Measurements from ENCODE around the gene MAML2.

Gene MAML2

GRCh38 chr11:96260532-96260931 is 82.5 kb downstream of the MAML2 start:
- no peak overlapping the region for H3K4me3 ChIP-seq (ENCODE audit: low read length)
- no peaks in the 10 kb centered on the region for H3K4me1 ChIP-seq (ENCODE audit: insufficient read depth, low read length)
- no peaks in the 10 kb centered on the region for H3K9me3 ChIP-seq (ENCODE audit: low read length)
- H3K27me3 ChIP-seq (ENCODE audit: insufficient read depth, low read length), result no peaks in the 10 kb centered on the region
- no peaks in the 10 kb centered on the region for H3K36me3 ChIP-seq (ENCODE audit: insufficient read depth, low read length)
- no peak overlapping the region for H2AFZ ChIP-seq (ENCODE audit: low read depth, low read length)

- H3K4me1 ChIP-seq (ENCODE audit: insufficient read depth, low read length), result no peaks in the 10 kb centered on the region
- H2AFZ ChIP-seq (ENCODE audit: low read depth, low read length), result no peak overlapping the region
- H3K36me3 ChIP-seq (ENCODE audit: insufficient read depth, low read length), result no peaks in the 10 kb centered on the region
- no peaks in the 10 kb centered on the region for H3K9me3 ChIP-seq (ENCODE audit: low read length)
- H3K27me3 ChIP-seq (ENCODE audit: insufficient read depth, low read length), result no peaks in the 10 kb centered on the region
- no peak overlapping the region for H3K4me3 ChIP-seq (ENCODE audit: low read length)
Observed at GRCh38 chr11:96260067-96260511, 82.9 kb downstream of the MAML2 start.

- Histone ChIP-seq H3K9me3 (ENCODE audit: low read length) (no peaks in the 10 kb centered on the region), H3K4me3 (ENCODE audit: low read length) (no peak overlapping the region), H3K4me1 (ENCODE audit: insufficient read depth, low read length) (peaks cover under 1% of the 10 kb centered on the region), H2AFZ (ENCODE audit: low read depth, low read length) (no peak overlapping the region), H3K36me3 (ENCODE audit: insufficient read depth, low read length) (no peaks in the 10 kb centered on the region), H3K27me3 (ENCODE audit: insufficient read depth, low read length) (no peaks in the 10 kb centered on the region)
Observed at GRCh38 chr11:96259134-96259830, 83.7 kb downstream of the MAML2 start.

GRCh38 chr11:96257972-96258934 is 84.7 kb downstream of the MAML2 start:
- Histone ChIP-seq H3K36me3 (ENCODE audit: insufficient read depth, low read length) (no peaks in the 10 kb centered on the region), H3K4me1 (ENCODE audit: insufficient read depth, low read length) (peaks cover 3% of the 10 kb centered on the region), H3K4me3 (ENCODE audit: low read length) (no peak overlapping the region), H3K27me3 (ENCODE audit: insufficient read depth, low read length) (no peaks in the 10 kb centered on the region), H2AFZ (ENCODE audit: low read depth, low read length) (no peak overlapping the region), H3K9me3 (ENCODE audit: low read length) (no peaks in the 10 kb centered on the region)

GRCh38 chr11:96257036-96257435 is 86.0 kb downstream of the MAML2 start:
- Histone ChIP-seq H3K4me1 (ENCODE audit: insufficient read depth, low read length) (peaks cover 3% of the 10 kb centered on the region), H3K4me3 (ENCODE audit: low read length) (no peak overlapping the region), H3K36me3 (ENCODE audit: insufficient read depth, low read length) (no peaks in the 10 kb centered on the region)

GRCh38 chr11:96256215-96257011 is 86.6 kb downstream of the MAML2 start:
- Histone ChIP-seq H2AFZ (ENCODE audit: low read depth, low read length) (no peak overlapping the region), H3K27me3 (ENCODE audit: insufficient read depth, low read length) (no peaks in the 10 kb centered on the region), H3K4me1 (ENCODE audit: insufficient read depth, low read length) (peaks cover 3% of the 10 kb centered on the region), H3K4me3 (ENCODE audit: low read length) (no peak overlapping the region), H3K9me3 (ENCODE audit: low read length) (peaks cover 2% of the 10 kb centered on the region), H3K36me3 (ENCODE audit: insufficient read depth, low read length) (no peaks in the 10 kb centered on the region)

More at GRCh38 chr11:96257036-96257435, 86.0 kb downstream of the MAML2 start:
- H2AFZ ChIP-seq (ENCODE audit: low read depth, low read length), result no peak overlapping the region
- no peaks in the 10 kb centered on the region for H3K27me3 ChIP-seq (ENCODE audit: insufficient read depth, low read length)
- peaks cover 2% of the 10 kb centered on the region for H3K9me3 ChIP-seq (ENCODE audit: low read length)

GRCh38 chr11:96254854-96255253 is 88.1 kb downstream of the MAML2 start:
- no peak overlapping the region for H3K4me3 ChIP-seq (ENCODE audit: low read length)

GRCh38 chr11:96254087-96254486 is 88.9 kb downstream of the MAML2 start:
- Histone ChIP-seq H3K9me3 (ENCODE audit: low read length) (peaks cover 2% of the 10 kb centered on the region), H3K27me3 (ENCODE audit: insufficient read depth, low read length) (no peaks in the 10 kb centered on the region), H3K4me1 (ENCODE audit: insufficient read depth, low read length) (peaks cover 3% of the 10 kb centered on the region), H2AFZ (ENCODE audit: low read depth, low read length) (no peak overlapping the region), H3K4me3 (ENCODE audit: low read length) (no peak overlapping the region), H3K36me3 (ENCODE audit: insufficient read depth, low read length) (no peaks in the 10 kb centered on the region)

More at GRCh38 chr11:96254854-96255253, 88.1 kb downstream of the MAML2 start:
- peaks cover 2% of the 10 kb centered on the region for H3K9me3 ChIP-seq (ENCODE audit: low read length)
- no peaks in the 10 kb centered on the region for H3K27me3 ChIP-seq (ENCODE audit: insufficient read depth, low read length)
- H2AFZ ChIP-seq (ENCODE audit: low read depth, low read length), result no peak overlapping the region
- no peaks in the 10 kb centered on the region for H3K36me3 ChIP-seq (ENCODE audit: insufficient read depth, low read length)
- H3K4me1 ChIP-seq (ENCODE audit: insufficient read depth, low read length), result peaks cover 3% of the 10 kb centered on the region

GRCh38 chr11:96246718-96247552 is 96.1 kb downstream of the MAML2 start:
- Histone ChIP-seq H2AFZ (ENCODE audit: low read depth, low read length) (no peak overlapping the region), H3K36me3 (ENCODE audit: insufficient read depth, low read length) (no peaks in the 10 kb centered on the region), H3K4me3 (ENCODE audit: low read length) (no peak overlapping the region)

GRCh38 chr11:96242971-96243647 is 99.9 kb downstream of the MAML2 start:
- Histone ChIP-seq H3K36me3 (ENCODE audit: insufficient read depth, low read length) (no peaks in the 10 kb centered on the region), H3K9me3 (ENCODE audit: low read length) (no peaks in the 10 kb centered on the region), H3K4me1 (ENCODE audit: insufficient read depth, low read length) (peaks cover 46% of the 10 kb centered on the region), H3K27me3 (ENCODE audit: insufficient read depth, low read length) (no peaks in the 10 kb centered on the region), H2AFZ (ENCODE audit: low read depth, low read length) (peak overlapping the region; percentile 58), H3K4me3 (ENCODE audit: low read length) (peak overlapping the region; percentile 62)

More at GRCh38 chr11:96246718-96247552, 96.1 kb downstream of the MAML2 start:
- H3K9me3 ChIP-seq (ENCODE audit: low read length), result no peaks in the 10 kb centered on the region
- H3K27me3 ChIP-seq (ENCODE audit: insufficient read depth, low read length), result no peaks in the 10 kb centered on the region
- peaks cover 37% of the 10 kb centered on the region for H3K4me1 ChIP-seq (ENCODE audit: insufficient read depth, low read length)

GRCh38 chr11:96242191-96242847 is 100.7 kb downstream of the MAML2 start:
- H3K4me1 ChIP-seq (ENCODE audit: insufficient read depth, low read length), result peaks cover 44% of the 10 kb centered on the region
- no peaks in the 10 kb centered on the region for H3K9me3 ChIP-seq (ENCODE audit: low read length)
- peak overlapping the region; percentile 62 for H3K4me3 ChIP-seq (ENCODE audit: low read length)
- no peaks in the 10 kb centered on the region for H3K36me3 ChIP-seq (ENCODE audit: insufficient read depth, low read length)
- H2AFZ ChIP-seq (ENCODE audit: low read depth, low read length), result no peak overlapping the region
- no peaks in the 10 kb centered on the region for H3K27me3 ChIP-seq (ENCODE audit: insufficient read depth, low read length)

Measured in neuron (in vitro differentiated cells).